MM.1S (cell line): ENCODE measurements around the gene ERO1B.

Source experiments
- DNase-seq: peaks from one replicate; pipeline ENCODE4 v3.0.0-alpha.2; 2015
- H2AFZ ChIP-seq: fragments of 300-600 bp; sonication (generic); 2 replicates; pipeline ENCODE4 v1.6.0; 2016; ENCODE audit warnings: antibody characterized with exemption, low read length
- H3F3A ChIP-seq: fragments of 300-600 bp; sonication (generic); 2 replicates; pipeline ENCODE4 v1.6.1; 2016; ENCODE audit warnings: mild to moderate bottlenecking, antibody characterized with exemption, low read length, moderate library complexity, mixed read lengths; ENCODE audit not compliant: insufficient read depth
- H3K27ac ChIP-seq: fragments of 300-600 bp; sonication (generic); 2 replicates; pipeline ENCODE4 v1.5.1; 2016; ENCODE audit warnings: mild to moderate bottlenecking, low read length
- H3K27me3 ChIP-seq: fragments of 300-600 bp; sonication (generic); replicated peaks from 2 replicates; pipeline ENCODE4 v1.6.0; 2016; ENCODE audit warnings: low read length; ENCODE audit not compliant: insufficient read depth
- H3K36me3 ChIP-seq: fragments of 300-600 bp; sonication (generic); replicated peaks from 2 replicates; pipeline ENCODE4 v1.6.1; 2016; ENCODE audit warnings: mild to moderate bottlenecking, low read length, mixed read lengths; ENCODE audit not compliant: insufficient read depth
- H3K4me1 ChIP-seq: fragments of 300-600 bp; sonication (generic); 2 replicates; pipeline ENCODE4 v1.6.1; 2016; ENCODE audit warnings: low read length, mixed read lengths
- H3K4me2 ChIP-seq: fragments of 300-600 bp; sonication (generic); 2 replicates; pipeline ENCODE4 v1.6.0; 2016; ENCODE audit warnings: low read depth, low read length
- H3K4me3 ChIP-seq: fragments of 300-600 bp; sonication (generic); 2 replicates; pipeline ENCODE4 v1.5.1; 2016; ENCODE audit warnings: low read length, mixed read lengths
- H3K79me2 ChIP-seq: fragments of 300-600 bp; sonication (generic); 2 replicates; pipeline ENCODE4 v1.6.1; 2016; ENCODE audit warnings: mixed run types, low read length, mixed read lengths
- H3K9ac ChIP-seq: fragments of 300-600 bp; sonication (generic); 2 replicates; pipeline ENCODE4 v1.6.1; 2016; ENCODE audit warnings: low read length, mixed read lengths
- H3K9me2 ChIP-seq: fragments of 300-600 bp; sonication (generic); replicated peaks from 2 replicates; pipeline ENCODE4 v1.6.1; 2016; ENCODE audit warnings: mild to moderate bottlenecking, low read length, mixed read lengths; ENCODE audit not compliant: insufficient read depth
- H3K9me3 ChIP-seq: fragments of 300-600 bp; sonication (generic); replicated peaks from 2 replicates; pipeline ENCODE4 v1.6.1; 2016; ENCODE audit warnings: mild to moderate bottlenecking, low read length, mixed read lengths; ENCODE audit not compliant: insufficient read depth
- H4K20me1 ChIP-seq: fragments of 300-600 bp; sonication (generic); 2 replicates; pipeline ENCODE4 v1.6.1; 2016; ENCODE audit warnings: mild to moderate bottlenecking, low read length, moderate library complexity, mixed read lengths; ENCODE audit not compliant: insufficient read depth
- EZH2 ChIP-seq: fragments of 300-600 bp; sonication (generic); optimal IDR thresholded peaks from 2 replicates; pipeline ENCODE3; 2017; ENCODE audit warnings: low read depth, mild to moderate bottlenecking, antibody characterized with exemption, low read length, mixed read lengths
- EZH2phosphoT487 ChIP-seq: fragments of 300-600 bp; sonication (generic); IDR thresholded peaks from 2 replicates; pipeline ENCODE4 v1.6.1; 2018; ENCODE audit warnings: antibody characterized with exemption, low read length
- TF ChIP-seq, protein P1 (sequence below): fragments of 300-600 bp; sonication (generic); IDR thresholded peaks from 2 replicates; pipeline ENCODE4 v1.5.1; 2016; ENCODE audit warnings: antibody characterized with exemption, low read length, mixed read lengths

Gene ERO1B

DNA sequence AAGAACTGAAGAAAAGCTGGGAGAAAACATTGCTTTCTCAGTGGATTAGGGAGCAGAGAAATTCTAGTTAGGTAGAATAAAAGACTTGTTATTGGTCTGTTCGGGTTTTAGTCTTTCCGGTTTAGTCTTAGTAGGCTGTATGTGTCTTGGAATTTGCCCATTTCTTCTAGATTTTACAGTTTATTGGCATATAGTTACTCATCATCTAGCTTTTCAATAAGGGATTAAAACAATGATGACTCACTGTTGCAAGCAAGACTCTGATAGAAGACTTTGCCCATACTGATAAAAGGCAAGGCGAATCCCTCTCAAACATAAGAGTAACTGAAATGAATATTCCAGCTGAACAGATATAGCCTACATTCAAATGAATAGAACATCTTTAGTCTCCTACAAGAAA, 77.1 kb downstream of the ERO1B start:
- H3K9me3 ChIP-seq = no peaks in the 10 kb centered on the region
- no peaks in the 10 kb centered on the region for H3K9me2 ChIP-seq
- H3K9ac ChIP-seq = no peak overlapping the region
- no peaks in the 10 kb centered on the region for H3K79me2 ChIP-seq
- H2AFZ ChIP-seq = no peak overlapping the region
- no peaks in the 10 kb centered on the region for H3K4me1 ChIP-seq
- DNase-seq = no peak
- no peak overlapping the region for H3K4me2 ChIP-seq
- TF ChIP-seq EZH2phosphoT487 (no peak), EZH2 (no peak)
- TF ChIP-seq, protein P1, sequence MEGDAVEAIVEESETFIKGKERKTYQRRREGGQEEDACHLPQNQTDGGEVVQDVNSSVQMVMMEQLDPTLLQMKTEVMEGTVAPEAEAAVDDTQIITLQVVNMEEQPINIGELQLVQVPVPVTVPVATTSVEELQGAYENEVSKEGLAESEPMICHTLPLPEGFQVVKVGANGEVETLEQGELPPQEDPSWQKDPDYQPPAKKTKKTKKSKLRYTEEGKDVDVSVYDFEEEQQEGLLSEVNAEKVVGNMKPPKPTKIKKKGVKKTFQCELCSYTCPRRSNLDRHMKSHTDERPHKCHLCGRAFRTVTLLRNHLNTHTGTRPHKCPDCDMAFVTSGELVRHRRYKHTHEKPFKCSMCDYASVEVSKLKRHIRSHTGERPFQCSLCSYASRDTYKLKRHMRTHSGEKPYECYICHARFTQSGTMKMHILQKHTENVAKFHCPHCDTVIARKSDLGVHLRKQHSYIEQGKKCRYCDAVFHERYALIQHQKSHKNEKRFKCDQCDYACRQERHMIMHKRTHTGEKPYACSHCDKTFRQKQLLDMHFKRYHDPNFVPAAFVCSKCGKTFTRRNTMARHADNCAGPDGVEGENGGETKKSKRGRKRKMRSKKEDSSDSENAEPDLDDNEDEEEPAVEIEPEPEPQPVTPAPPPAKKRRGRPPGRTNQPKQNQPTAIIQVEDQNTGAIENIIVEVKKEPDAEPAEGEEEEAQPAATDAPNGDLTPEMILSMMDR = no peak
- H3K4me3 ChIP-seq = no peak overlapping the region
- H3K27ac ChIP-seq = no peak overlapping the region
- no peaks in the 10 kb centered on the region for H3F3A ChIP-seq
- H3K36me3 ChIP-seq = no peaks in the 10 kb centered on the region
- no peaks in the 10 kb centered on the region for H4K20me1 ChIP-seq
- no peaks in the 10 kb centered on the region for H3K27me3 ChIP-seq

DNA sequence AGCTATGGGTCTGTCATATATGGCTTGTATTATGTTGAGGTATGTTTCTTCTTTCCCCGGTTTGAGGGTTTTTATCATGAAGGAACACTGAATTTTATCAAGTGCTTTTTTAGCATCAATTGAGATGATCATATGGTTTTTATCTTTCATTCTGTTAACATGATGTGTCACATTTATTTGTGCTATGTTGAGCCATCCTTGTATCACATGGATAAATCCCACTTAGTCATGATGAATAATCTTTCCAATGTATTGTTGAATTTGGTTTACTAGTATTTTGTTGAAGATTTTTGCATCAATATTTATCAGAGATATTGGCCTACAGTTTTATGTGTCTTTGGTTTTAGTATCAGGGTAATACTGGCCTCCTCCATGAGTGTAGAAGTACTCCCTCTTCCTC, 77.7 kb downstream of the ERO1B start:
- Histone ChIP-seq H3K79me2 (no peaks in the 10 kb centered on the region), H3K27me3 (no peaks in the 10 kb centered on the region)
- TF ChIP-seq EZH2phosphoT487 = no peak

GRCh38 chr1:236201786-236202185, 80.0 kb downstream of the ERO1B start:
- H2AFZ ChIP-seq = no peak overlapping the region
- no peaks in the 10 kb centered on the region for H3K79me2 ChIP-seq
- H4K20me1 ChIP-seq = no peaks in the 10 kb centered on the region
- H3K9ac ChIP-seq = no peak overlapping the region
- no peaks in the 10 kb centered on the region for H3K9me2 ChIP-seq
- no peaks in the 10 kb centered on the region for H3K9me3 ChIP-seq
- no peak overlapping the region for H3K4me2 ChIP-seq
- no peaks in the 10 kb centered on the region for H3K36me3 ChIP-seq
- no peaks in the 10 kb centered on the region for H3F3A ChIP-seq
- TF ChIP-seq, protein P1 = no peak
- TF ChIP-seq EZH2phosphoT487 = no peak
- TF ChIP-seq EZH2 = no peak
- no peak for DNase-seq
- H3K27me3 ChIP-seq = no peaks in the 10 kb centered on the region
- no peaks in the 10 kb centered on the region for H3K4me1 ChIP-seq
- no peak overlapping the region for H3K27ac ChIP-seq
- H3K4me3 ChIP-seq = no peak overlapping the region

More for the DNA sequence above, 77.7 kb downstream of the ERO1B start:
- DNase-seq = no peak
- Histone ChIP-seq H4K20me1 (no peaks in the 10 kb centered on the region), H3K4me3 (no peak overlapping the region), H3K36me3 (no peaks in the 10 kb centered on the region), H3K9me2 (no peaks in the 10 kb centered on the region), H3K4me1 (no peaks in the 10 kb centered on the region), H3K9me3 (no peaks in the 10 kb centered on the region), H3K4me2 (no peak overlapping the region), H3K9ac (no peak overlapping the region), H3F3A (no peaks in the 10 kb centered on the region), H3K27ac (no peak overlapping the region), H2AFZ (no peak overlapping the region)

- no peak overlapping the region for H3K9ac ChIP-seq
- H4K20me1 ChIP-seq = no peaks in the 10 kb centered on the region
- TF ChIP-seq EZH2phosphoT487 (no peak), EZH2 (no peak)
- TF ChIP-seq, protein P1 = no peak
- no peak overlapping the region for H2AFZ ChIP-seq
- no peaks in the 10 kb centered on the region for H3K27me3 ChIP-seq
- no peaks in the 10 kb centered on the region for H3K9me3 ChIP-seq
- no peaks in the 10 kb centered on the region for H3K9me2 ChIP-seq
- H3F3A ChIP-seq = no peaks in the 10 kb centered on the region
- H3K4me2 ChIP-seq = no peak overlapping the region
- H3K4me3 ChIP-seq = no peak overlapping the region
- no peaks in the 10 kb centered on the region for H3K4me1 ChIP-seq
- H3K79me2 ChIP-seq = no peaks in the 10 kb centered on the region
- no peaks in the 10 kb centered on the region for H3K36me3 ChIP-seq
- no peak for DNase-seq
- no peak overlapping the region for H3K27ac ChIP-seq
Measured at GRCh38 chr1:236200925-236201324, 80.8 kb downstream of the ERO1B start.
